AG04449 (cell line): ENCODE measurements around the gene NOS1AP.

ENCODE experiments used
- CTCF ChIA-PET: fragments of 350-600 bp; formaldehyde crosslinking; extraction: SDS; loops from one replicate; lab custom pipeline; 2021; ENCODE audit warnings: antibody characterized with exemption; lab: Yijun Ruan, JAX
- POLR2A ChIA-PET: fragments of 400-600, 350-600 bp; formaldehyde crosslinking; extraction: SDS; loops from one replicate; lab custom pipeline; 2020; ENCODE audit warnings: antibody characterized with exemption, inconsistent platforms; lab: Yijun Ruan, JAX
- DNase-seq: peaks from one replicate; pipeline ENCODE4 v3.0.0-alpha.2; 2010; ENCODE audit warnings: low read depth, low spot score
- H3K4me3 ChIP-seq: 2 replicates; pipeline ENCODE4 v1.5.1; 2011; ENCODE audit warnings: low read depth, mild to moderate bottlenecking, control low read depth, low read length
- CTCF ChIP-seq: IDR thresholded peaks from one replicate; pipeline ENCODE4 v1.5.1; 2011; ENCODE audit warnings: mild to moderate bottlenecking, moderate library complexity, low read length, control low read depth, inconsistent platforms; ENCODE audit not compliant: insufficient read depth; ENCODE audit errors: missing control alignments

The NOS1AP gene

GRCh38 chr1:162069334-162070093 lies at the start of gene NOS1AP:
NOS1AP (plus strand) TSS chr1:162069691; CDS start chr1:162070178, 487 bp downstream.
- no peak for DNase-seq
- peak within 1 kb of the TSS; percentile 55 for H3K4me3 ChIP-seq
- ChIA-PET POLR2A (no interaction called here), CTCF (interaction anchor here (1.8 kb wide), 1 partner anchor 13 kb away, joined by 10 read pairs; no protein-coding TSS in a partner anchor)
- no peak for TF ChIP-seq CTCF

GRCh38 chr1:162020150-162020549 lies 49.3 kb upstream of the NOS1AP start:
- no peak for TF ChIP-seq CTCF
- no peak overlapping the region for H3K4me3 ChIP-seq
- CTCF ChIA-PET = interaction anchor here (0.7 to 23.1 kb wide), 2 partner anchors 16 to 223 kb away, joined by 3 to 797 read pairs; no protein-coding TSS in a partner anchor
- DNase-seq = no peak
- POLR2A ChIA-PET = no interaction called here

- ChIA-PET CTCF (interaction anchor here (1.2 to 23.1 kb wide), 2 partner anchors 48 to 224 kb away, joined by 3 to 797 read pairs; no protein-coding TSS in a partner anchor), POLR2A (no interaction called here)
- TF ChIP-seq CTCF = no peak
- peak overlapping the region; percentile 20 for H3K4me3 ChIP-seq
- no peak for DNase-seq
These were observed 48.4 kb upstream of the NOS1AP start for GRCh38 chr1:162021124-162021523.

- POLR2A ChIA-PET = no interaction called here
- CTCF ChIA-PET = interaction anchor here (1.0 to 23.1 kb wide), 5 partner anchors 13 to 226 kb away, joined by 3 to 797 read pairs (median 6); no protein-coding TSS in a partner anchor
- no peak for DNase-seq
- peak overlapping the region; percentile 77 for H3K4me3 ChIP-seq
- no peak for TF ChIP-seq CTCF
These were observed 46.9 kb upstream of the NOS1AP start for GRCh38 chr1:162022626-162023025.

GRCh38 chr1:162023181-162023546 lies 46.3 kb upstream of the NOS1AP start:
- no peak for DNase-seq
- POLR2A ChIA-PET = interaction anchor here (0.6 to 1.6 kb wide), 2 partner anchors 20 to 231 kb away, joined by 3 to 4 read pairs; no protein-coding TSS in a partner anchor
- TF ChIP-seq CTCF = no peak
- peak overlapping the region; percentile 77 for H3K4me3 ChIP-seq
- CTCF ChIA-PET = interaction anchor here (1.0 to 23.1 kb wide), 13 partner anchors 13 to 267 kb away, joined by 3 to 797 read pairs (median 5); no protein-coding TSS in a partner anchor
